Thyroid gland (tissue), 4 donors: ENCODE results near the gene LSP1. TPM values are rescaled to one million over a fixed set of nuclear protein-coding genes. Genes with fewer than 3 reads are reported as not detected.

ENCODE experiments used
- DNase-seq, 2 donors: peaks; one replicate each; pipeline ENCODE4 v3.0.0-alpha.2; 2019
- H3K27ac ChIP-seq, 3 donors: fragments of 200-600 bp; sonication (generic); 1 replicate in 2 of 3; 2 replicates in 1 of 3; pipeline ENCODE4 v1.5.1; 2016 to 2019; ENCODE audit warnings: mild to moderate bottlenecking in 1 of 3, moderate library complexity in 1 of 3
- H3K27me3 ChIP-seq: fragments of 200-600 bp; sonication (generic); one replicate; pipeline ENCODE4 v1.5.1; 2019
- H3K36me3 ChIP-seq, 2 donors: fragments of 200-600 bp; sonication (generic); one replicate each; pipeline ENCODE4 v1.5.1; 2016 to 2019
- H3K4me1 ChIP-seq, 2 donors: fragments of 200-600 bp; sonication (generic); one replicate each; pipeline ENCODE4 v1.5.1; 2017 to 2019
- H3K4me3 ChIP-seq, 3 donors: fragments of 200-600 bp; sonication (generic); replicated peaks in 1 of 3; 1 replicate in 2 of 3; 2 replicates in 1 of 3; pipeline ENCODE4 v1.5.1; 2016; ENCODE audit warnings: mild to moderate bottlenecking in 1 of 3
- H3K9me3 ChIP-seq: fragments of 200-600 bp; sonication (generic); one replicate; pipeline ENCODE4 v1.5.1; 2017
- POLR2A ChIP-seq, 2 donors: fragments of 450-650 bp; IDR thresholded peaks; one replicate each; pipeline ENCODE4 v1.6.1; 2017; ENCODE audit warnings: antibody characterized with exemption in 2 of 2, mild to moderate bottlenecking in 2 of 2, moderate library complexity in 1 of 2
- WGBS, 2 donors: methylation state at CpG; one replicate each; pipeline ENCODE4 v1.1.5; 2017; 5-methylcytosine and 5-hydroxymethylcytosine counted together
- intact Hi-C: fragments of 100-400 bp; cut with DNase I; formaldehyde crosslinking; loops from one replicate; pipeline ENCODE4 v1.15.1; 2023
- total RNA-seq, 4 donors: library from RNA; depleted of rRNA; stranded (reverse); fragments of >200 nt; gene quantifications; one replicate each; pipeline ENCODE4 v1.2.3, GENCODE V29; 2016
- TF ChIP-seq, protein P1 (sequence below), 6 experiments: fragments of 200-600 bp in 3 of 6; fragments of 450-650 bp in 3 of 6; sonication (generic) in 3 of 6; IDR thresholded peaks; one replicate each; pipeline ENCODE4 v1.5.1; 2016 to 2019; ENCODE audit warnings: antibody characterized with exemption in 6 of 6, mild to moderate bottlenecking in 2 of 6, inconsistent platforms in 1 of 6, moderate library complexity in 1 of 6

Gene LSP1
- total RNA-seq, 4 donors from 2014 or later: 6.7 to 26.1 (median 10.5) TPM

DNA sequence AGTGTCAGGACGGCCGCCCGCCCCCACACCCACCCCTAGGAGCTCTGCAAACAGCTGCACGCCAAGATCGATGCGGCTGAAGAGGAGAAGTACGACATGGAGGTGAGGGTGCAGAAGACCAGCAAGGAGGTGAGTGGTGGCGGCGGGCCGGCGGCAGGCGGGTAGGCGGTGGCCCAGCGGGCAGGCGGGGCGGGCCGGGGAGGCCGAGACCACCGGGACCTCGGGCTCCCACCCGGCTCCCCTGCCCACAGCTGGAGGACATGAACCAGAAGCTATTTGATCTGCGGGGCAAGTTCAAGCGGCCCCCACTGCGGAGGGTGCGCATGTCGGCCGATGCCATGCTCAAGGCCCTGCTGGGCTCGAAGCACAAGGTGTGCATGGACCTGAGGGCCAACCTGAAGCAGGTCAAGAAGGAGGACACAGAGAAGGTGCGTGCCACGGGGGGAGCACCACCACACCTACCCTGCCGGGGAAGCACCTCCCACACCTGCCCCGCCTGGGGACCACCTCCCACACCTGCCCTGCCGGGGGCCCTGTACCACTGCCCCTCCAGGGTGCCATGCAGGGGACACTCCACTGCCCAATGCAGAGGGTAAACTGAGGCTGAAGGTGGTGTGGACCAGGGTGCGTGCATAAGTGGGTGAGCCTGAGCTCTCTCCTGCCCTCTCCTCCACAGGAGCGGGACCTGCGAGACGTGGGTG is 12.0 kb upstream of the LSP1 start:
- Histone ChIP-seq H3K27ac (no peak overlapping the region), H3K9me3 (no peaks in the 10 kb centered on the region), H3K27me3 (no peaks in the 10 kb centered on the region), H3K4me3 (no peak overlapping the region), H3K36me3 (no peaks in the 10 kb centered on the region), H3K4me1 (peaks cover 0 to 14% of the 10 kb centered on the region in 2 donors)
- intact Hi-C loops: no loop called here
- DNase-seq: no peak
- 91 to 92% methylated on average over 31 to 35 of the region's 37 CpGs for WGBS, 2 donors
- TF ChIP-seq POLR2A (IDR thresholded peaks at IDR 0.05): no peak
- TF ChIP-seq, protein P1, sequence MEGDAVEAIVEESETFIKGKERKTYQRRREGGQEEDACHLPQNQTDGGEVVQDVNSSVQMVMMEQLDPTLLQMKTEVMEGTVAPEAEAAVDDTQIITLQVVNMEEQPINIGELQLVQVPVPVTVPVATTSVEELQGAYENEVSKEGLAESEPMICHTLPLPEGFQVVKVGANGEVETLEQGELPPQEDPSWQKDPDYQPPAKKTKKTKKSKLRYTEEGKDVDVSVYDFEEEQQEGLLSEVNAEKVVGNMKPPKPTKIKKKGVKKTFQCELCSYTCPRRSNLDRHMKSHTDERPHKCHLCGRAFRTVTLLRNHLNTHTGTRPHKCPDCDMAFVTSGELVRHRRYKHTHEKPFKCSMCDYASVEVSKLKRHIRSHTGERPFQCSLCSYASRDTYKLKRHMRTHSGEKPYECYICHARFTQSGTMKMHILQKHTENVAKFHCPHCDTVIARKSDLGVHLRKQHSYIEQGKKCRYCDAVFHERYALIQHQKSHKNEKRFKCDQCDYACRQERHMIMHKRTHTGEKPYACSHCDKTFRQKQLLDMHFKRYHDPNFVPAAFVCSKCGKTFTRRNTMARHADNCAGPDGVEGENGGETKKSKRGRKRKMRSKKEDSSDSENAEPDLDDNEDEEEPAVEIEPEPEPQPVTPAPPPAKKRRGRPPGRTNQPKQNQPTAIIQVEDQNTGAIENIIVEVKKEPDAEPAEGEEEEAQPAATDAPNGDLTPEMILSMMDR (IDR thresholded peaks at IDR 0.05): no peak

DNA sequence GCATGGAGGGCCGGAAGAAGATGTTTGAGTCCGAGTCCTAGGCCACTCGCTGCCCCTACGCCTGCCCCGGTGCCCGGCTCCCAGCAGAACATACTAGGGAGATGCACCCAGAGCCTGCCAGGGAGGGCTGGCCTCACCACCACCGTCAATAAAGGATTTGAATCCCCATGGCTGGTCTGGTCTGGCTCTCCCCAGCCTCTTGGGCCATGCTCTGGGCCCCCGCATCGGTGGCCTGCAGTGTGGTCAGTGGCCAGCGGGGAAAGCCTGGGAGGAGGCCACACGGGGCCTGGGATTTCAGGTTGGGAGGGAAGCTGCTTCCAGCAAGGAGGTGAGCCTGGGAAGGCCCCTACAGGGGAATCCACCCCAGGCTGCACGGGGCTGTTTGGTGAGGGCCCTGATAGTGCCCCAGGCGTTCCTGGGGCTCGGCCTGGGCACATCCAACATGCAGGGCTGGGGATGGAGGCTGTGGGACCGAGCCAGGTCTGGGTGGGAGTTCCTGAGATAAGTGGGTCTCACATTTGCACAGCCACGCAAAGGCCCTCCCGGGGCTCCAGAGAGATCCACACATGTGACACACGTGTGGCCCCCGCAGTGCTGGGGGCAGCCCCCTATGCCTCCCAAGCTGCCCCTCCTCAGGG is 11.3 kb upstream of the LSP1 start:
- TF ChIP-seq, protein P1 (IDR thresholded peaks at IDR 0.05): no peak
- no peak for TF ChIP-seq POLR2A (IDR thresholded peaks at IDR 0.05)
- peaks cover 0 to 14% of the 10 kb centered on the region in 2 donors for H3K4me1 ChIP-seq
- no peak overlapping the region for H3K4me3 ChIP-seq
- no peaks in the 10 kb centered on the region for H3K9me3 ChIP-seq
- no peaks in the 10 kb centered on the region for H3K27me3 ChIP-seq
- no peaks in the 10 kb centered on the region for H3K36me3 ChIP-seq
- 95 to 97% methylated on average over 12 of the region's 19 CpGs for WGBS, 2 donors
- no peak for DNase-seq
- intact Hi-C loops: no loop called here
- no peak overlapping the region for H3K27ac ChIP-seq

DNA sequence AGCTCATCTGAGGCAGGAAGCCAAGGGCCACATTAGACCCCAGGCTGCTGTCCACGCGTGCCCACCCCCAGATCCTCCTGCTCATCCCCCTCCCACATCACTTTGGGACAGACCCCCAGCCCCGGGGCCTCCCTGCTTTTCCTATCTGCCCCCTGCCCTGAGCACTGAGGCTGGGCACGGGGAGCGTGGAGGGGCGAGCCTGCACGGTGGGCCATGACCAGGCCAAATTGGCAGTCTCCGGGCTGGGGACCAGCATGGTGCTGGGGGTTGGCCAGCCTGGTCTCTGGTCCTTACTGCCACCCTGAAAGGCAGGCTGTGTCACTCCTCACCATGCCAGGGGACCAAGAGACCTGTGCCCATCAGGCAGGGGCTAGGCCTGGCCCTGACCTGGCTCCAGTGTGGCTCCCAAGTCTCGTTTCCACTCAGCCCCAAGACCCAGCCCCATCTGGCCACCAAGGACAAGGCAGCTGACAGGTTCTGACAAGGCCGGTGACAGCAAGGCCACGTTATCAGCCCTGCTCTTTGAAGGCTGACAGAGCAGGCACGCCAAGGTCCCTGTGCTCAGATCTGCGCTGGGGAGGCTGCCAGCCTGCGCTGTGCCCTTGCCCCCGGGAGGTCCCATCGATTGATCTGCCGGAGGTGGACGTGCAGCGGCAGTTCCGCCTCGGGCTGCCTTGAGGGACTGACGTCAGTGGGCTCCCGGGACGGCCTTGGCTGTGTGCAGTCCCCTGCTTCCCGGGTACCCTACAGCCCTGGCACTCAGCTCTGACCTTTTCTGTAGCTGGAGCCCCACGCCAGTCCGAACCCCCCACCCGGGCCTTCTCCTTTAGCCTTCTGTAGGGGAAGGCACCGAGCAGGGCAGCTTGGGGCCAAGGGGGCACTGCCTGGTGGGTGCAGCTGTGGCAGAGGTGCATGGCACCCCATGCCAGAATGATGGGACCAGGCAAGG is 10.5 kb upstream of the LSP1 start:
- Histone ChIP-seq H3K4me1 (peaks cover 0 to 14% of the 10 kb centered on the region in 2 donors), H3K4me3 (no peak overlapping the region), H3K9me3 (no peaks in the 10 kb centered on the region), H3K27ac (no peak overlapping the region), H3K36me3 (no peaks in the 10 kb centered on the region), H3K27me3 (no peaks in the 10 kb centered on the region)
- TF ChIP-seq POLR2A (IDR thresholded peaks at IDR 0.05): no peak
- TF ChIP-seq, protein P1 (IDR thresholded peaks at IDR 0.05): no peak
- DNase-seq: no peak
- WGBS, 2 donors: 88 to 91% methylated on average over 18 to 20 of the region's 29 CpGs
- intact Hi-C loops: no loop called here

DNA sequence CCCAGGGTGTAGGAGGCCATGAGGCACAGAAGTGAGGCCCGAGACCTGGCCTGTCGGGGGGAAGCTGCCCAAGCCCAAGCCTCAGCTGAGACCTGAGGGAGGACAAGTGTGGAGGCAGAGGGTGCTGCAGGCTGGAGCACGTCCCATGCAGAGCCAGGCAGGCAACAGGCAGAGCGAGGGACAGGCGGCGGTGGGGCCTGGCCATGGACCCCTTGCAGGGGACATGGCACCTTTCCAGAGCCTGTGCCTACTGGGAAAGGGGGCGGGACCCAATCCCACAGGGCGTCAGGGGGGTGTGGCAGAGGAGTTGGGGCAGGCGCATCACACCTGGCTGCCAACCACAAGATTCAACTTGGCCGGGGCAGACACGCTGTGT is 9.8 kb upstream of the LSP1 start:
- Histone ChIP-seq H3K4me3 (no peak overlapping the region), H3K36me3 (no peaks in the 10 kb centered on the region), H3K4me1 (peaks cover 0 to 9% of the 10 kb centered on the region in 2 donors), H3K27ac (no peak overlapping the region), H3K27me3 (no peaks in the 10 kb centered on the region), H3K9me3 (no peaks in the 10 kb centered on the region)
- WGBS, 2 donors: 89 to 99% methylated on average over 8 to 11 of the region's 11 CpGs
- intact Hi-C loops: no loop called here
- TF ChIP-seq, protein P1 (IDR thresholded peaks at IDR 0.05): no peak
- TF ChIP-seq POLR2A (IDR thresholded peaks at IDR 0.05): no peak
- DNase-seq: no peak
